Stimulated activated CD4-positive, alpha-beta T cell treated with anti-CD3 and anti-CD28 coated beads, Interleukin-12 subunit alpha, Interleukin-12 subunit beta, amount 100 ng/mL, for 4 hours (primary cell): ENCODE measurements around the gene SLC6A12.

Experiments
- DNase-seq: peaks from one replicate; pipeline ENCODE4 v3.0.0-alpha.2; 2020

Gene SLC6A12

DNA sequence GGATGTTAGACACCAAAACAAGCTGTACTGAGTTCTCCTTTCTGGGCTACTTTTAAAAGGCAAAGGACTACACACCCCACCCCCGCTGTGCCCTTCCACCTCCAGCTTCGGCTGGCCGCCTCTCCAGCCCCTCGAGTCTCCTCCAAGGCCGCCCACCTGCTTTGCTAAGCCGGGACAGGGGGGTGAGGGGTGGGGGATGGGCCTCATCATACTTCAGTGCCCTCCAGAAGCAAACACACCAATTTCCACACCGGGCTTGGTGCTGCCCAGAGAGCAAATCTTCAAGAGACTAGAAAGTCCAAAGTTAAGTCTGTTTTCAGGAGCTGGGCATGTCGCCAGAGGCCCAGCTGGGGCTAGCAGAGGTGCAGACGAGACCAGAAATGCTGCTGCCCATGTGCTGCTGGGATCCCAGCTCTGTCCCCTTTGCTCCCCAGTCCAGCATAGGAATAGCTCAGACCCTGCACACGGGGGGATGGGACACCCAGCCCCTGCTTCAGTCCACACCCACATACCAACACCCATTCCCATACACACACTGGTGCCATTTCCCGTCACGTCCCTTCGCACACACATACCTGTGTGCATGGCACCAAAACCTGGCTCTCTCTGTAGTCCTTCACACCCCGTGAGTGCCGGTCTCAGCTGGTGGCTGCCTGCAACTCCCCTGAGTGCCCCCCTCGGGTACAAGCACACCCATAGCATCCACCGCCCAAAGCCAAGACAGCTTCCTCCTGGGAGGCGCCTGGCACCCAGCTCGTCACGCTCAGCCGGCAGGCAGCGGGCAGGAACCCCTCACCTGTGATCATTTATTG, 1.0 kb downstream of the SLC6A12 start:
- DNase-seq, result no peak

DNA sequence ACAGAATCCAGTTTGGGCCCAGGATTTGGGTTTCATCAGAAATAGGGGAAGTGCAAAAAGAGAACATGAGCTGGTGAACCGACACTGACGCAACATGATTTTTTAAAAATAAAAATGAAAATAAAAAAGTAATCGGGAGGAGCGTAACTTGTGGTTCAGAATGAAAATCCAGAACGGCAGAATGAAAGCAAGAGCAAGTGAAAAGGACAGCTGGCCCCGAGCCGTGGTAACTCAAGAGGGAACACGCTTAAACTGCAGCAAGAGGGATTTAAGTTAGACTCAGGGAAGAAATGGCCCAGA, 1.6 kb downstream of the SLC6A12 start:
- DNase-seq, result no peak

DNA sequence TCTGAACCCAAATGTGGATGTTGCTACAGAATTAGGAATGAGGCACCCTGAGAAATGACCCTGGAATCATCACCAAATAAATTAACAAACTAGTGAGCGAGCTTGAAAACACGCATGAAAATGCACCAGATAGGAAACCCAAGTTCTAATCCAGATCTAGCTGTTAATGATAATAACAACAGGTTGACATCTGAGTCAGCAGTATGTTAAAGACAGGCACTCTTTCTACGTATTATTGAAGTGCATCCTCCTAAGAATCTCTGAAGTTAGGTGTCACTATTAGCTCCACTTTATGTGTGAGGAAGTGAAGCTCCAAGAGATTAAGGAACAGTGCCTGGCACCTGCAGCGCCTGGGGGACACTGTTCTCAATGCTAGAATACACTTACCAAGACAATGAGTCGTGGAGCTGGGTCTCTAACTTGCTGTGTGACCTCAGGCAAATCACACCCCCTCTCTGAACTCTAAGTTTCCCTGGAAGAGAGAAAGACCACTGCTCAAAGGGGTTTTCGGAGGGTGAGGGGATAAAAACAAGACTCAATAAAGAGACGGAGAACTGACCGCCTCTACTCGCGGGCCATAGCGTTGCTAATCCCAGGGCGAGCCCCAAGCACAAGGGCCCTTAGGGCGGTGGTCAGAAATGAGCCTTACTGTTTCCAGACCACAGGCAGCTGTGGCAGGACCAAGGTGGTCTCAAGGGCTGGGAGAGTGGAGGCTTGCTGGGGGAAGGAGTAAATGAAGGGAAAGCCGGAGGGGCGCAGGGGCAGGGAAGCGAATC, 2.1 kb downstream of the SLC6A12 start:
- no peak for DNase-seq

GRCh38 chr12:211142-211465, 2.9 kb downstream of the SLC6A12 start:
- no peak for DNase-seq

DNA sequence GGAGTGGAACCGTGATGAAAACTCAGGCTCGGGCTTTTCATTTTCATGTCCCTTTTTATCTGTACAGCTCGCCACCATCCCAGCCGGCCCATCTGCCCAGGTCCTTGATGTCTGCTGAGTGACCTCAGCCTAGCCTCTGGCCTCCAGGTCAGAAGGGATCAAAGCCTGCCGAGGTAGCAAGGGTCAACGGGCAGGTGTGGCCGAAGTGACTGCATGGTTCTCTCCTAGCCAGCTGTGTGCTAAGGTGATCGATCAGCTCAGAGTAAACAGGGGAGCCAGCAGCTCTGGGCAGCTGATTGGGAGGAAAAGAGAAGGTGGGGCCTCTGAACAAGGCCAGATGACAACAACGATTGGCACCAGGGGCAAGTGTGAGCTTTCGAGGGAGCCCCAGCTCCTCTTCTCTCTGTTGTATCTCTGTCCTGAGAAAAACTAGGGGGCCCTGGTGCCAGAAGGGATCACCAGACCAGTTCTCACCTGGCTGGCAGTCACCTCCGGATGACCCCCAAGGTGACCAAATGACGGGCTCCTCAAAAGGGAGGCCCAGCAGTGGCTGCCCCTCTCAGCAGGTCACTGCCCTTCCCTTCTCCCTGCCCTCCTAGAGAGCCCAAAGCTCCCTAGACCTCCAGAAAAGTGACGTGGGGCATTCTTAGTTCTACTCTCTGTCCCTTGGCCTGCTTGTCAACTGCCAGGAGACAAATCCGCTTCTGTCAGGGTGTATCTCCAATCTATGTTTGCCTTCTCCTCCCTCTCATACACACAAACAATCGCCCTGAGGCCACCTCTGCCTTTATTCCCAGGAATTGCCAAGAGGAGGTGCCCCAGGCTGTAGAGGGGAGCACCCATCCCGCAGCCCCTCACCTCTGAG, 3.4 kb downstream of the SLC6A12 start:
- no peak for DNase-seq

GRCh38 chr12:209851-210250, 4.1 kb downstream of the SLC6A12 start:
- no peak for DNase-seq

- DNase-seq, result no peak
Measured at GRCh38 chr12:209246-209645, 4.7 kb downstream of the SLC6A12 start.

- DNase-seq, result no peak
Measured at GRCh38 chr12:208813-209212, 5.1 kb downstream of the SLC6A12 start.

DNA sequence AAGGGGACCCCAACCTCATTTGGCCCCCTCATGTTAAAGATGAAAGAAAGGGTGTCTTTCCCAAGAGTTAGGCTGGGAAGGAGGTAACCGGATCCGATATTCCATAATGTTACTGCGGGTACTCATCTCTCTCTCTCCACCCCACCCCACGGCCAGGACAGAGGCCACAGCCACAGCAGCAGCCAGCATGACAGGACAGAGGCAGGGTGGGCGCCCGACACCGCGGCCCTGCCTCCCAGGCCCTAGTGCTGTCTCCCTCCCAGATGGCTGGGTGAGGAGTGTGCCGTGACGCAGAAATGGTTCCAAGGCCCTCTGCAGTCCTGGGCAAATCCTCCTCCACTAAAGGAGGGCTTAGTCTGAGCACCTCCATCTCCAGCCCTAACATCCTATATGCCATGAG, 6.2 kb downstream of the SLC6A12 start:
- DNase-seq, result no peak

- DNase-seq, result no peak
Measured at GRCh38 chr12:206746-207440, 7.1 kb downstream of the SLC6A12 start.

- no peak for DNase-seq
Measured at GRCh38 chr12:205026-205425, 8.9 kb downstream of the SLC6A12 start.

- no peak for DNase-seq
Measured at GRCh38 chr12:204261-204678, 9.7 kb downstream of the SLC6A12 start.

DNA sequence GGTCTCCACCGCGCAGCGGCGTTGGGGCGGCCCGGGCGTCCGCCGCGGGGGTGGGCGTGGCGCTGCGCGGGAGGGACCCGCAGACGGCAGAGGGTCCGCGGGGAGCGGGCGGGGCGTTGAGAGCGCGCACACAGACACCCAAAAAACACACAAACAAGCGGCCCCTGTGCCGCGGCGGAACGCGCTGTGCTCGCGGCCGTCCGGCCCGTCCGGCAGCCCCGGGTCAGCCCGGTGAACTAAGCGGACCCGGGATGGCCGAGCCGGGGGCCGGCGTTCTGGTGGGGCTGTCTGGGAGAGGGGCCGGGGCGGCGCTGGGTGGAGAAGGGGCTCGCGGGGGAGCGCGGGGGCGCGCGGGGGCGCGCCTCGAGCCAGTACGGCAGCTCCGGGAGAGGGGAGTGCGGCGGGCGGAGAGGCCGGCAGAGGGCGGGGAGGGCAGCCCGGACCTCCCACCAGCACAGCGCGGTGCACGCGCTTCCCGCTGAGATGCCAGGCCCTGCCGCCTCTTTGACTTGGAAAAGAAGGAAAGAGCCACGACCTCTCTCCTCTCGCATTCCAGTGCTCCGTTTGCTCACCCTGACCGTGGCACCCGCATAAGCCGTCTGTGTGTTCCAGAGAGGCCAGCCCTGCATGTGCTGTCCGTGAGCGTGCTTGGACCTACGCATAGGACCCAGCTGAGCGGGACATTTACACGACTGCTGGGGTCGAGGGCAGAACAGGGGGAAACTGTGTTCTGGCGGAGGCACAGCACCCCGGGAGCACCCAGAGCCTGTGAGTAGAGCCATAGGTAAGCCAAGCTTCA, 10.3 kb downstream of the SLC6A12 start:
- DNase-seq, result no peak

DNA sequence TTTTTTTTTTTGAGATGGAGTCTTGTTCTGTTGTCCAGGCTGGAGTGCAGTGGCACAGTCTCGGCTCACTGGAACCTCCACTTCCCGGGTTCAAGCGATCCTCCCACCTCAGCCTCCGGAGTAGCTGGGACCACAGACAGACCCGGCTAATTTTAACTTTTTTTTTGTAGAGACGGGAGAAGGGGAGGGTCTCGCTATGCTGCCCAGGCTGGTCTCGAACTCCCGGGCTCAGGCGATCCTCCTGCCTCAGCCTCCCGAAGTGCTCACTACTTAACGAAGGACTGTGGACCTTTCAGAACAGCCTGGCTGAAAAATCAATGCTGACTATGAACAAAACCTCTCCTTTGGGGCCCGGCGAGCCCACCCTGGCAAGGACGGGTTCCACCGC, 10.9 kb downstream of the SLC6A12 start:
- DNase-seq, result no peak

- DNase-seq, result no peak
Measured at GRCh38 chr12:202081-202731, 11.8 kb downstream of the SLC6A12 start.

GRCh38 chr12:201361-201760, 12.6 kb downstream of the SLC6A12 start:
- DNase-seq, result no peak

DNA sequence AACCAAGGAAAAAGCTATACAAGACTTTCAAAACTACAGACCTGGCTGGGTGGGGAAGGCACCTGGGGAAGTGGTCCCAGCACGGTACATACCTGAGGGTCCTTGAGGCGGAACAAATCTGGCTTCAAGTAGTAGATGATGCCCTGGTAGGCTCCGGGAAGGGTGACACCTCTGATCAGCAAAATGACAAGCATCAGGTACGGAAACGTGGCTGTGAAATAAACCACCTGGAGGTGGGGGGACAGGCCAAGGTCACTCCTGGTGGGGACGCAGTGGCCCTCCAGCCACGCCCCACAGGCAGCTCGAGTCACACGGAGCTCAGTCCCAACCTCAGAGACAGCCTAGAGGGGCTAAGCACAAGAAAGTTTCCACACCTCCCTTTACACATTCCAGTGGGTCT, 15.3 kb downstream of the SLC6A12 start:
- DNase-seq, result no peak

DNA sequence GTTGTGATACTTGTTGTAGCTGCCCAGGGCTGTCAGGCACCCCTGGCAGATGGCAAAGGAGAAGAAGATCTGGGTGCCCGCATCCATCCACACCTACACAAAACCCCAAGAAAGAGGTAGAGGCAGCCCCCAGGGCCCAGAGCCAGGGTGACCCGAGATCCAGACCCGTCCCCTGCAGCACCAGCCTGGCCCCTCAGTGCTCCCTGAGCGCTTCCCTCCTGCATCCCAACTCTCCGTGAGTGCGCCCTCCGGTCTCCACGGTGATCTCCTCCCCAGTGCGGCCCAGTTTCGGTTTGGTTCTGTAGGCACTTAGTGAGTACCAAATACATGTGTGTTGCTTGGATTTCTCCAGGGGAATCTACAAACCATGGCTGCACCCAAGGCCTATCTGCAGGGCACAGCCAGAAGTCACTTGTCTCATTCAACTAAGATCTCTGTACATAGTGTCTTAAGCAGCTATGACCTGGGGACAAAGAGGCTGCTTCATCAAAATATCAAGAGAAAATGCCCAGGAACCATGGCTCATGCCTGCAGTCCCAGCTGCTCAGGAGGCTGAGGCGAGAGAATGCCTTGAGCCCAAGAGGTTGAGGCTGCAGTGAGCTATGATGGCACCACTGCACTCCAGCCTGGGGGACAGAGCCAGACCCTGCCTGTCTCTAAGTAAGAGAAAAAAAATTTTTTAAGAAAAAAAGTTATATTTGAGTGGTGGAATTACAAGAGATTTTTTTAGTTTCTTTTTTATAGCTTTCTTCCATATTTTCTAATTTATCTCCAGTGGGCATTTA, 15.9 kb downstream of the SLC6A12 start:
- no peak for DNase-seq

- DNase-seq, result no peak
Measured at GRCh38 chr12:197347-197746, 16.6 kb downstream of the SLC6A12 start.

DNA sequence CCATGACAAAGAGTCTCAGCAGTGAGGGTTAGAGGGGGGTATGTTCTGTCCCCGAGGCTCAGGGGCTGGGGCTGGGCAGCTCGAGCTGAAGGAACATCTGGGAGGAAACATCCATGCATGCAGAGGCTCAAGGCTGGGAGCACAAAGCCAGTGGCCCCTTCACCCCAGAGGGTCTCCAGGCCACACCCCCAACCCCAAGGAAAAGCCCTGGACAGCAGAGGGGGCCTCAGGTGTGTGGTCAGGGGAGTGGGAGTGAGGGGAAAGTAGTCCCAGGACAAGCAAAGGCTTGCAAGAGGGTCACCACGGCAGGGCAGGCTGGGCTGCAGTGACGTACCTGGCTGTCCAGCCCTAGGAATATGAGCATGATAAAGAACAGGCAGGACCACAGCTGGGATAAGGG, 17.5 kb downstream of the SLC6A12 start:
- DNase-seq, result no peak

- no peak for DNase-seq
Measured at GRCh38 chr12:195951-196350, 18.0 kb downstream of the SLC6A12 start.
